Activated CD4-positive, alpha-beta T cell treated with anti-CD3 and anti-CD28 coated beads, Interleukin-2, amount 50 U/mL, for 48 hours (primary cell): ENCODE results near the gene GABBR1.
"Not testable (repeated sequence)": the region's sequence is repeated elsewhere in the genome, so short reads cannot be mapped to it uniquely, and the experiment has no call there.

ENCODE experiments used
- DNase-seq, 2 experiments: peaks; one replicate each; pipeline ENCODE4 v3.0.0-alpha.2; 2020

The GABBR1 gene

GRCh38 chr6:29632789-29633533, at the start of gene GABBR1:
TSS of gene GABBR1 (minus strand) at chr6:29633183. CDS start at chr6:29632385, 798 bp downstream.
- peak; percentile 74 to 82 for DNase-seq

- DNase-seq, result no peak
Measured at GRCh38 chr6:29681811-29682210, 48.8 kb upstream of the GABBR1 start.

- no peak for DNase-seq
Measured at GRCh38 chr6:29680904-29681303, 47.9 kb upstream of the GABBR1 start, which contains the start of gene ZFP57. TSS of gene ZFP57 (minus strand) at chr6:29681152. CDS start at chr6:29677003, 4,149 bp downstream.

GRCh38 chr6:29680416-29680815, 47.4 kb upstream of the GABBR1 start:
- DNase-seq, result no peak

GRCh38 chr6:29679962-29680361, 47.0 kb upstream of the GABBR1 start:
- no peak for DNase-seq

- no peak for DNase-seq
Measured at GRCh38 chr6:29678114-29678513, 45.1 kb upstream of the GABBR1 start.

GRCh38 chr6:29676981-29677601, 44.1 kb upstream of the GABBR1 start:
- no peak for DNase-seq

GRCh38 chr6:29675561-29675960, 42.6 kb upstream of the GABBR1 start:
- no peak for DNase-seq

GRCh38 chr6:29674008-29674407, 41.0 kb upstream of the GABBR1 start:
- no peak for DNase-seq

GRCh38 chr6:29673161-29673560, 40.2 kb upstream of the GABBR1 start:
- DNase-seq, result no peak

GRCh38 chr6:29672116-29672515, 39.1 kb upstream of the GABBR1 start:
- not testable (repeated sequence) for DNase-seq

- DNase-seq, result no peak
Measured at GRCh38 chr6:29671026-29671425, 38.0 kb upstream of the GABBR1 start.

GRCh38 chr6:29667158-29667557, 34.2 kb upstream of the GABBR1 start:
- no peak for DNase-seq

- no peak for DNase-seq
Measured at GRCh38 chr6:29666826-29667130, 33.8 kb upstream of the GABBR1 start.

GRCh38 chr6:29665942-29666825, 33.2 kb upstream of the GABBR1 start:
- no peak for DNase-seq

- no peak for DNase-seq
Measured at GRCh38 chr6:29663300-29664042, 30.5 kb upstream of the GABBR1 start.

- DNase-seq, result not testable (repeated sequence)
Measured at GRCh38 chr6:29661502-29662141, 28.6 kb upstream of the GABBR1 start.

GRCh38 chr6:29661071-29661470, 28.1 kb upstream of the GABBR1 start:
- no peak for DNase-seq

- DNase-seq, result no peak
Measured at GRCh38 chr6:29656798-29657197, 23.8 kb upstream of the GABBR1 start, which contains the start of gene MOG. TSS of gene MOG (plus strand) at chr6:29657092. CDS start at chr6:29657210, 118 bp downstream.

- no peak for DNase-seq
Measured at GRCh38 chr6:29656157-29656556, 23.2 kb upstream of the GABBR1 start.

GRCh38 chr6:29655658-29656057, 22.7 kb upstream of the GABBR1 start:
- DNase-seq, result no peak

- peak; percentile 21 to 34 for DNase-seq
Measured at GRCh38 chr6:29653452-29654038, 20.6 kb upstream of the GABBR1 start.
